GM19397 (cell line): ENCODE data around the gene B3GAT1.

ENCODE experiments used
- ATAC-seq: cut with Tn5 transposase; IDR thresholded peaks from one replicate; pipeline ENCODE4 v1.9.1; 2021; ENCODE audit warnings: mild to moderate bottlenecking, moderate library complexity; ENCODE audit not compliant: unreplicated experiment

B3GAT1 gene

GRCh38 chr11:134442246-134442645 is 30.2 kb upstream of the B3GAT1 start:
- ATAC-seq: no peak

DNA sequence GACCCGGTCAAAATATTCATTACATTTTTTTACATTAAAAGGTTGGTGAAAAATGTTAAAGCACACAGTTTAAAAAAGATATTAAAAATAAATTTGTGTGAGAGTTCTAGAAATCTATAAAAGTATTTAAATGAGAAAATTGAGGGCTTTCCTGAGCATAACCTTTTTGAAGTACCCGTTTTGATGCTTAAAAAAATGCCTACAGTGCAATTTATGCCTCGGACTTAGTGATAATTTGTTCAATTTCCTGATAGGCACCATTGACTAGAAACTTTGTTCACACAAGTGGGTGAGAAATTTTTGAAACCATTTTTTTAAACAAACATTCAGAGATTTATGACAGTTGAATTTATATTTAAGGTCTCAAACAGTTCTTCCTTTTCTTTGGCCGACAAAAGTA is 29.7 kb upstream of the B3GAT1 start:
- no peak for ATAC-seq

GRCh38 chr11:134441281-134441680 is 29.2 kb upstream of the B3GAT1 start:
- ATAC-seq: no peak

GRCh38 chr11:134440851-134441250 is 28.8 kb upstream of the B3GAT1 start:
- ATAC-seq: no peak

- no peak for ATAC-seq
Observed at GRCh38 chr11:134438542-134439537, 26.8 kb upstream of the B3GAT1 start.

- no peak for ATAC-seq
Observed at GRCh38 chr11:134437821-134438220, 25.8 kb upstream of the B3GAT1 start.

GRCh38 chr11:134436781-134437180 is 24.7 kb upstream of the B3GAT1 start:
- no peak for ATAC-seq

- no peak for ATAC-seq
Observed at GRCh38 chr11:134433806-134434205, 21.8 kb upstream of the B3GAT1 start.

DNA sequence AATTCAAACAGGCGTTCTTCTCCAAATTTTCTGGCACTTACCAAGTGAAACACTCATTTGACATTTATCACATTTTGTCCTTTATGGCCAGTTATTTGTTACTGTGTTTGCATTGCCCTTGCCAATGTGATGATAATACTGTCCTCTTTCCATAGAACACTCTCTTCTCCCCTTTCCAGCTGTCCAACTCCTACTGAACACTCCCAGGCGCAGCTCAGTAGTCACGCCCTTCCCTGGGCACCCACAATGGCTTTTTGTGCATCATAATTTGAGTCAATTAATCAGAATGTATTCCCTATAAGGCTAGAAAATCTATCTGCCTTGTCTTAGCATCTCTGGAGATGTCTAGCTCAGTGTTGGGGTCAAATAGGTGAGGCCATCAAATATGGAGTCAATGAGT is 21.2 kb upstream of the B3GAT1 start:
- ATAC-seq: no peak

- no peak for ATAC-seq
Observed at GRCh38 chr11:134432776-134433175, 20.7 kb upstream of the B3GAT1 start.

DNA sequence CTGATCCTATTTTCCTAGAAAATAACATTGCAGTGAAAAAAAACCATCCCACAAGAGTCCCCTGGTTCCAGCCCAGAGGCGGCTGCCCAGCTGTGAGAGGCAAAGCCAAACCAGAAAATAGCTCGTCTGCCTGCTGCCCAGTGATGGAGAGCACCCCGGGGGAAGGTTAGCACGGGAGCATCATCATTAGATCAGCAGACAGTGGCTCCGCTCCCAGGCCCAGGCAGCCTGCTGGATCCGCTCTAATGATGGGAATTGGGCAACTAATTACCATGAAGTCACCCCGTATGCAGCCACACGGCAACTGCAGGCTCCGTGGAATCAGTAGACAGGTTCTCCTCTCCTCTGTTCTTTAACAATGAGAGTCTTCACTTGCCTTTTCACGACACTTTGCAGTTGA is 17.1 kb upstream of the B3GAT1 start:
- ATAC-seq: no peak

DNA sequence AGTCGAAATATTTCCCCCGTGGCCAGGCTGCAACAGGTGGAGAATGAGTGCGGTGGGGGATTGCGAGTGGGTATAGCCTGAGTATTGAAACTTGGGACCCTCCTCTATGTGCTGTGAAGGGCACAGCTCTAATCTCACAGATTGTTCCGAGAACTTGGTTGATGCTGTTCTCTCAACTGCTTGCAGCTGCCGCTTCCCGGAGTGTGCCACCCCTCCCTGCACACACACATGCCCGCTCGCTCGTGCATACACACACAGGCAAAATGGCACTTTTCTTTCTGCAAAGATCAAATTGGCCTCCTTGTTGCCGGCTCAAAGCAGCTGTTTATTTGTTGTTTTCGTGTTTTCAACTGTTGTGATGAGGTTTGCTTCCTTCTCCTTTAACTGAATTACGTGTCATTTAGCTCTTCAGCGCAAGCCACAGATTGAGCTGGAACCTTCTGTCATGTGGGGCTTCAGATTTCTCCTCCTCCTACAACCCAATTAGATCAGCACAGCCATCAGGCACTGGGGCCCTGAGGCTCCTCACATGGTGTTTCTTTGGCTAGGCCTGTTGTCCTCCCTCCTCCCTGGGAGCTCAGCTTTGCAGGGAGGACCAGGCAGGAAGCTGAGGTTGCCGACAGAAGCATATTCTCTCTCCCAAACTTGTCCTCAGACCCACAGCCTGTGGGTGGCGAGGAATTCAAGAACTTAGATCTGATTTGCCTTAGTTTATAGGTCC is 13.9 kb upstream of the B3GAT1 start:
- ATAC-seq: no peak

DNA sequence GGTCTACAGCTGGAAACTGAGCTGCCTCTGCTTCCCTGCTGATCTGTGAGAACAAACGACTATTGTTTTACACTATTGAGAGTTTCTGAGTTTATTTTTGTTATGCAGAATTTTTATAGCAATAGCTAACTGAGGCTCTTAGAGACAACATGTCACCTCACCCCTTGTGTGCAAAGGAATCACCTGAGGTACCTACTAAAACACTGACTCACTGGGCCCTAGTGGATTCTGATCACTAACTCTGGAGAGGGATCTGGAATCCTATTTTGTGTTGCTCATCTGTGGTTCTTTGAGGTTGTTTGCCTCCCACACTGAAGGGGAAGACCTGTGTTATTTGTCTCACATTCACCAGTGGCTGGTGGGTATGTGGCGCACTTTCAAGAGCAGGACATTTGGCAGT is 13.4 kb upstream of the B3GAT1 start:
- no peak for ATAC-seq

GRCh38 chr11:134423106-134423505 is 11.1 kb upstream of the B3GAT1 start:
- ATAC-seq: no peak

- no peak for ATAC-seq
Observed at GRCh38 chr11:134417871-134418840, 6.1 kb upstream of the B3GAT1 start.

DNA sequence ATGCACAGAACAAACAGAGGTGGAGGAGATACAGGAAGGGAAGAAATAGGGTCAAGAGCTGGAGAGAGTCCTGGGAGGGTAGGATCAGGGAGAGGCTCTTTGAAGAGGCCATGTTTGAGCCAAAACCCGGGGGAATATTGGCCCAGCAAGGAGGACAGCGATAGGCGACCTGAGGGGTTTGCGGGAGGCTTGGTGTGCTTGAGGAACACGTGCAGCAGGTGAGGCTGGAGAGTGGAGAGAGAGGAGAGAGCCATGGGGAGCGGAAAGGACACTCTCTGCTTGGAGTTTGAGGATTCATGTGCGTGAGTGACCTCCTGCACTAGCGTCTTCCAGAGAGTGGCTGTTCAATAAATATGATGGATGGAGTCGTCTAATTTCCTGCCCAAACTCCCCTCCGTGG is 4.7 kb upstream of the B3GAT1 start:
- ATAC-seq: no peak

DNA sequence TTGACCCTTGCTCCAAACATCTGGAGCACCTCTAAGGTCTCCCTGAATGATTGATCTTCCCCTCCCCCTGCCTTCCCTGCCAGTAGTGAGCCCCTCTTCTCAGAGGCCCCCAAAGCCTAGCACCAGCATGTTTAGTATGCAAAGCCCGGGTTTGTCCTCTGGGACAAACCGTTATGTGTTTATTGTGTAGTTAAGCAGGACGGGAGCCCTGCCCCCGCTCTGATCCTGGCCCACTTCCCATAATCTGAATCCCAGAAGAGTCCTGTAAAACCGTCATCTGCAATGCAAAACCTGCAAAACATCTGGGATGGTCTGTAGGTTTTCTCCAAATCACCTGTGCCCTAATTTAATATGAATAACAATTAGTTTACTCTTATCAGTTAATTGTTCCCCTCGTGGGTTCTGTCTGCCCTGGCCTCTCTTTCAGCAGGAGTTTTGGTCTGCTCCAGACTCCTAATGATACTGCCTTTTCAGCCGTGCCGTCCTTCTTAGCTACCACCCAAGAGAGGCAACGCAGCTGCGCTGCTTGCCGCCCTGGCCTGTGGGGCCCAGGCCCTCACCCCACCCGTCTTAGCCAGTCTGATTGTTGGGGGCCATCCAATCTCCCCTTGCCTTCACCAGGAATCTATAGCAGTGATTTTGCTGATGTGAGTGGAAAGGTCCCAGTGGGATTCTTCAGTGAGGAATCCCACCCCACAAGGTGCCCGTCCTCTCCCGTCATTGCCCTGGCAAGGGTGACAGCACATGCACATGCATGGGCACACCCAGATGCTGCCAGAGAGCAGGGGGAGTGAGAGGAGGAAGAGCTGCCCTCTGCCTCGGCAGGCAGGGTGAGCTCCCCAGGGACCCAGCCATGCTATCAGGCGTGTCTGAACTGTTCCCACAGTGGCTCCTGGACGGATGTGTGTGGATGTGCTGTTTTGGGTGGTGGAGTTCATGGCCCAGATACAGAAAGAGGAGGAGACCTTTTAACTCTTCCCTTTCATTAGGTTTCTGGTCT is 3.0 kb upstream of the B3GAT1 start:
- no peak for ATAC-seq

DNA sequence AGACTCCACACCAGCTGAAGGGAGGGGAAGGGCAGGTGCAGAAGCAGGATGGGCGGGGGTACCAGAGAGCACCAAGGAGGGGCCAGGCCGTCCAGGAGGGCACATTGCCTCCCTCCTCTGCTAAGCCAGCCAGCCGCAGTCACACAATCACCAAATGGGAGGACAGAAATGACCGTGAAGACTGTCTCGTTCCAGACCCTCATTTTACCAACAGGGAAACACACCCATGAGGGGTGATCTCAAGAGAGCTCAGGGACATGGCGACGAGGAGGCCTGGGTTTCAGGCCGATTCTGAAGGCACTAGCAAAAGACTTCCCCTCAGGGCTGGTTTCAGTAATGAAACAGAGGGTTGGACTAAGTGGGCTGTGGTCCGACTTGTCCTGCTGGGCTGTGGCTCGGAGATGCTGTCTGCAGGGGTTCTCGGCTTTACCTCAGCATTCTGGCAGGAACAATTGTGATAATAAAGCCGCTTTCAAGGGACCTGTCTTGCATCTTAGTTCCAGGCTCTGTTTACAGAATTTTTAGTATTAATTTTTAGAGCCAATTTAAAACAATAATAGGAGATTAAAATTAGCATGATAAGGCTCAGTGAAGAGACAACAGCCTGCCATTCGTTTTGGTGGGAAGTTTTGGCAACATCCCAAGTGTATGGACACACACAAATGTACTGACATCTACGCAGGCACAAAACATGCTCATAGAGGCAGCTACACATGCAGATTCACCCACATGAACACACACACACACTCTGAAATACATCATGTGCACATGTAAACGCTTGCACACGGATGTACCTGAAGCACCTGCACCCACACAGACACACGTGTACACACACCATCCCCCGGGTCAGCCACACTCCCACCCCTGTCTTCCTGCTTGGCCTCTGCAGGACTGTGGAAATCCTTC is 2.0 kb upstream of the B3GAT1 start:
- no peak for ATAC-seq
